Measurements from ENCODE around the gene FOLR1.
"Not testable (repeated sequence)": the region's sequence is repeated elsewhere in the genome, so short reads cannot be mapped to it uniquely, and the experiment has no call there.

GRCh38 chr11:72181553-72181958 lies 10.4 kb upstream of the FOLR1 start:
- TF ChIP-seq POLR2AphosphoS5 (IDR thresholded peaks at IDR 0.05; ENCODE audit: low read depth, low read length); EZH2phosphoT487 (IDR thresholded peaks at IDR 0.05; ENCODE audit: borderline replicate concordance): not testable (repeated sequence)
- TF ChIP-seq, protein P1, sequence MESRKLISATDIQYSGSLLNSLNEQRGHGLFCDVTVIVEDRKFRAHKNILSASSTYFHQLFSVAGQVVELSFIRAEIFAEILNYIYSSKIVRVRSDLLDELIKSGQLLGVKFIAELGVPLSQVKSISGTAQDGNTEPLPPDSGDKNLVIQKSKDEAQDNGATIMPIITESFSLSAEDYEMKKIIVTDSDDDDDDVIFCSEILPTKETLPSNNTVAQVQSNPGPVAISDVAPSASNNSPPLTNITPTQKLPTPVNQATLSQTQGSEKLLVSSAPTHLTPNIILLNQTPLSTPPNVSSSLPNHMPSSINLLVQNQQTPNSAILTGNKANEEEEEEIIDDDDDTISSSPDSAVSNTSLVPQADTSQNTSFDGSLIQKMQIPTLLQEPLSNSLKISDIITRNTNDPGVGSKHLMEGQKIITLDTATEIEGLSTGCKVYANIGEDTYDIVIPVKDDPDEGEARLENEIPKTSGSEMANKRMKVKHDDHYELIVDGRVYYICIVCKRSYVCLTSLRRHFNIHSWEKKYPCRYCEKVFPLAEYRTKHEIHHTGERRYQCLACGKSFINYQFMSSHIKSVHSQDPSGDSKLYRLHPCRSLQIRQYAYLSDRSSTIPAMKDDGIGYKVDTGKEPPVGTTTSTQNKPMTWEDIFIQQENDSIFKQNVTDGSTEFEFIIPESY (IDR thresholded peaks at IDR 0.05; ENCODE audit: extremely low read depth, insufficient replicate concordance, low read length), result not testable (repeated sequence)
- TF ChIP-seq RAD21 (IDR thresholded peaks at IDR 0.05; ENCODE audit: low read depth) (peak; percentile 61), CTCF (IDR thresholded peaks at IDR 0.05 in 2 of 3, conservative IDR thresholded peaks at IDR 0.05 in 1 of 3; ENCODE audit: borderline replicate concordance in 1 of 3, insufficient read depth in 1 of 3, low read depth in 2 of 3, low read length in 2 of 3) (peak; percentile 27 to 38 (median 33); a peak in 5 of 6 replicates)

All from HCT116 (cell line).